ENCODE results near the gene SOX10.
"Not testable (repeated sequence)": the region's sequence is repeated elsewhere in the genome, so short reads cannot be mapped to it uniquely, and the experiment has no call there.

SOX10 gene

GRCh38 chr22:37985751-37986281 is 1.5 kb upstream of the SOX10 start:
- DNase-seq (ENCODE audit: low read depth) = no peak

DNA sequence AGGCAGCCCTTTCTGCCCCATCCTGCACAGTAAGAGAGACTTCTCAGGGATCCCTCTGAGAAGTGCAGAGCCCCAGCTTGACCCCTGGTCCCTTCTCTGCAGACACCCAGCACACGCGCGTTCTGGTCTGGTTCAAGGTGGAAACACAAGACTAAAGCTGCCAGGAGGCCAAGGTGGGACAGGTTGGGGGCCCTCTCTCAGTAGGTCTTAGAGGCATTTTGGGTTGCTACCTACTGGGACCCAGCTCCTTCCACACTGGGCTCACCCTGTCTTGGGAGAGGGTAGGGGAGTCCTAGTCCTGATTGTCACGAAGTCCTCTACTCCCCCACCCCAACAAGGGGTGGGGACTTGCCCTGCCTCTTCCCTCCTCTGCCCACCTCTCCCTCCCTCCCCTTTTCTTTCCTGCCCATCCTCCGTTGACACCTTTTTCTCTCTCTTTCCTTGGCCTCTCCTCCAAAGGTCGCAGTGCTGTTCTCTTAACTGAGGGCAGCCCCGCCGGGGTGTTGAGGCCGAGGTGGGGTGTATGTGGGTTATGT is 763 bp upstream of the SOX10 start:
- no peak for DNase-seq (ENCODE audit: low read depth)

- DNase-seq (ENCODE audit: low read depth) = no peak
These were observed 1.2 kb downstream of the SOX10 start for GRCh38 chr22:37982938-37983859.

GRCh38 chr22:37982151-37982785 is 2.1 kb downstream of the SOX10 start:
- no peak for DNase-seq (ENCODE audit: low read depth)

- no peak for DNase-seq (ENCODE audit: low read depth)
These were observed 2.9 kb downstream of the SOX10 start for GRCh38 chr22:37981282-37982011.

DNA sequence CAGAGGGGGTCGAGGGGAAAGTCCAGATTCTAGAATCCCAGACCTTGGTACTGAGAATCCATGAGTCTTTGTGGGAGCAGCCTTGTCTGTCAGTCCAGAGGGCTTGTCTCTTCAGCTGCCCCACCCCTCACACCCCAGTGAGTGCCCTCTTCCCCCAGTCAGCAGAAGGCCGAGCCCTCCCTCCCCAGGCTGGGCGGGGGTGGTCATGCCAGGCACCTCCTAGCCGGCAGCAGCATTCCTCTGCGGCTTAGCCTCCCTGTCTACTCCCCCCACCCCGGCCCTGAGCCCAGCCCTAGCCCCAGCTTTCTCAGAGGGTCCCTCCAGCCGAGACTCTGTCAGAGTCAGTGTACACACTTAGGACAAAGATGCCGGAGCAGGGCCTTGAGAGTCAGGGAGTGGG is 4.6 kb downstream of the SOX10 start:
- DNase-seq (ENCODE audit: low read depth) = no peak

GRCh38 chr22:37976547-37976946 is 7.8 kb downstream of the SOX10 start:
- no peak for DNase-seq (ENCODE audit: low read depth)

DNA sequence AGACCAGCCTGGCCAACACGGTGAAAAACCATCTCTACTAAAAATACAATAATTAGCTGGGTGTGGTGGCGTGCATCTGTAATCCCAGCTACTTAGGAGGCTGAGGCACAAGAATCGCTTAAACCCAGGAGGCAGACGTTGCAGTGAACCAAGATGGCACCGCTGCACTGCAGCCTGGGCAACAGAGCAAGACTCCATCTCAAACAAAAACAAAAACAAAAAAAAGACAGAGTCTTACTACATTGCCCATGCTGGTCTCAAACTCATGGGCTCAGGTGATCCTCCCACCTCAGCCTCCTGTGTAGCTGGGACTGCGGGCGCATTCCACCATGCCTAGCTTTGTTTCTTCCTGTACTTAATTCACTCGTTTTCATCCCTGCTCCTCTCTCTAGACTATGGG is 8.3 kb downstream of the SOX10 start:
- not testable (repeated sequence) for DNase-seq (ENCODE audit: low read depth)

- no peak for DNase-seq (ENCODE audit: low read depth)
These were observed 9.2 kb downstream of the SOX10 start for GRCh38 chr22:37975153-37975552.

DNA sequence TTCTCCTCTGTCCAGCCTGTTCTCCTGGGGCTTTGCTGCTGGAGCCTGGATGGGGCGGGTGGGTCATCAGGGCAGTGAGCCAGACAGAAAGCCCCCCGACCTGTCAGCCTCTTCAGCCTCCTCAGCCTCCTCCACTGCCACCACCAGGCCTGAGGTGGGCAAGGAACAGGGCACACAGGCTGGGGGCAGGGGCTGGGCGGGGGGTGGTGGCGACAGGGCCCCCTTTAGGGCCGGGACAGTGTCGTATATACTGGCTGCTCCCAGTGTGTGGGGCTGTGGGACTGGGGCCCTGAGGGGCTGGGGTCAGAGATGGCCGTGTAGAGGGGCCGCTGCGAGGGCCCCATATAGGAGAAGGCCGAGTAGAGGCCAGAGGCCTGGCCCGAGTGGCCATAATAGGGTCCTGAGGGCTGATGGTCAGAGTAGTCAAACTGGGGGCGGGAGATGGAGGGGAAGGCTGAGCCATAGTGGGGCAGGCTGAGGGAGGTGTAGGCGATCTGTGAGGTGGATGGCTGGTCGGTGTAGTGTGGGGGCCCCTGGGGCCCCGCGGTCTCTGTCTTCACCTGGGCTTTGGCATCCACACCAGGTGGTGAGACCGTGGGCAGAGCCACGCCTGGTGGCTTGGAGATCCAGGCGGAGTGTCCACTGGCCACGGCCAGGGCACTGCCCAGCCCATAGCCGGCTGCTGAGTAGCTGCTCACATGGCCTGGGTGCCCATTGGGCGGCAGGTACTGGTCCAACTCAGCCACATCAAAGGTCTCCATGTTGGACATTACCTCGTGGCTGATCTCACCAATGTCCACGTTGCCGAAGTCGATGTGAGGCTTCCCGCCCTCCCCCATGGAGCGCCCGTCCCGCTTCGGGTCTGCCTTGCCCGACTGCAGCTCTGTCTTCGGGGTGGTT is 10.8 kb downstream of the SOX10 start:
- DNase-seq (ENCODE audit: low read depth) = no peak

DNA sequence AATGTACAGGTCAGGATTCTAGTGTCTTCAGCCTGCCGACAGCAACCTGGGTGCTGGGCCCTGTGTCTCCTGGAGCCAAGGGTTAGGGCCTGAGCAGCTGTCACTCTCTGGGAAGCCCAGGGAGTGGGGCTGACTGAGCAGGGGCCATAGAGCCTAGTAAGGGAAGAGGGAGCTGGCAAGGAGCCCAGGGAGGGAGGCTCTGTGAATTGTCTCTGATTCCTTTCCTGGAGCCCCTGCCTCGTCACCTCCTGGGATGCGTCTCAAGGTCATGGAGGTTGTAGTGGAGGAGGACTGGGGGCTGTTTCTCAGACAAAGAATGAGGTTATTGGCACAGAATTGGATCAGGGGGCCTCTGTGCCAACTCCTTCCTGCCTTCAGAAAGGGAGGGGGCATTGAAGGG is 11.8 kb downstream of the SOX10 start:
- DNase-seq (ENCODE audit: low read depth) = no peak

DNA sequence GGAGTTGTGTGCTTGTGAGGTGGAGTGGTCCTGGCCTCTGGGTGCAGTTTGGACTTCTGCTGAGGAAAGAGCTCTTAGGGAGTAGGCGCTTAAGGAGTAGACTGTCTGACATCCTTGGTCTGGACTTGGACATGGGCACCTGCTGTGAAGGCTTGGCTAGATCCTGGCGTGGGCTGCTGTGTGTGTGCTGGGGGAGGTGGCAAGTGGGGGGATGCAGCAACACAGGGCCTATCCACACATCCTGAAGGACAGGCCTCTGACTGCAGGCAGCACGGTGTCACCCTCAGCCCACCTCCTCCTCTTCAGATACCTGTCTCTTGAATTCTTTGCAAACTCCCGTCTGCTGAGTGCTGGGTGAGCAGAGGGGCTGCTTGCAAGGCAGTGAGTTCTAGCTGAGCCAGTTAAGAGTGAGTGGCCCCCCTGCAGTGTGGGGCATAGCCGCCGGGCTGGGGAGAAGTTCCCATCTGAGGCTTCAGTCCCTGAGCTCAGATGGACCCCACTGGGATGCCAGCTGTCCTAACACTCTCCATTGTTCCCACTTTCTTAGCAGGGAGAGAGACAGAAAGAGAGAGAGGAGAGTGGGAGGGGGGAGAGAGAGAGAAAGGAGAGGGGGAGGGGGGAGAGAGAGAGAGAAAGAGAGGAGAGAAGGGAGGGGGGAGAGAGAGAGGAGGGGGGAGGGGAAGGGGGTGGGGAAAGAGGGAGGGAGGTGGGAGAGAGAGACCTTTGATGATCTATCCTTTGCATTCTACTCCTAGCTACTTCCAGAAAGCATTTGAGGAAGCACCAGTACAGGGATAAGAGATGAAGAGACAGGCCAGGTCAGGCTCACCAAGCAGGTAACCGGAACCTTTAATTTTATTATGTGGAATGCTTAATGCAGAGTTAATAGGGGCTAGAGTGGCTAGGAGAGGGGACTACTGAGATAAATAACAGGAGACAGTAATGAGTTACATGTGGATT is 12.6 kb downstream of the SOX10 start:
- DNase-seq (ENCODE audit: low read depth) = no peak

DNA sequence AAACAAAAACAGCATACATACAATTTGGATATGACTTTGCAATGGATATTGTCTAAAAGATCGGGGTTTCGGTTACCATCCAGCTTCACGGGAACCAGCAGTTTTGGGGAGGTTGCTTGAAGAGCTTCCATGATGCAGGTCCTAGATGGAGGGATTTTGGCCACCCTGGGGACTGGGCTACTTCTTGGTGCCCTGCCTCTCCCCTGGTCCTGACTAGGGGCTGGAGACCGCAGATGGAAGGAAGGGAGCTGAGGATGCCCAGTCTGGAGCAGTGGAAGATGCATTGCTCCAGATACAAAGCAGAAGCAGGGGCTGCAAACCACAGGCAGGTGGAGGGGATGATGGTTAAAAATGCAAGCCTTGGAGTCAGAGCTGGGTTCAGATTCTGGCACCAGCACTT is 13.5 kb downstream of the SOX10 start:
- DNase-seq (ENCODE audit: low read depth) = no peak

DNA sequence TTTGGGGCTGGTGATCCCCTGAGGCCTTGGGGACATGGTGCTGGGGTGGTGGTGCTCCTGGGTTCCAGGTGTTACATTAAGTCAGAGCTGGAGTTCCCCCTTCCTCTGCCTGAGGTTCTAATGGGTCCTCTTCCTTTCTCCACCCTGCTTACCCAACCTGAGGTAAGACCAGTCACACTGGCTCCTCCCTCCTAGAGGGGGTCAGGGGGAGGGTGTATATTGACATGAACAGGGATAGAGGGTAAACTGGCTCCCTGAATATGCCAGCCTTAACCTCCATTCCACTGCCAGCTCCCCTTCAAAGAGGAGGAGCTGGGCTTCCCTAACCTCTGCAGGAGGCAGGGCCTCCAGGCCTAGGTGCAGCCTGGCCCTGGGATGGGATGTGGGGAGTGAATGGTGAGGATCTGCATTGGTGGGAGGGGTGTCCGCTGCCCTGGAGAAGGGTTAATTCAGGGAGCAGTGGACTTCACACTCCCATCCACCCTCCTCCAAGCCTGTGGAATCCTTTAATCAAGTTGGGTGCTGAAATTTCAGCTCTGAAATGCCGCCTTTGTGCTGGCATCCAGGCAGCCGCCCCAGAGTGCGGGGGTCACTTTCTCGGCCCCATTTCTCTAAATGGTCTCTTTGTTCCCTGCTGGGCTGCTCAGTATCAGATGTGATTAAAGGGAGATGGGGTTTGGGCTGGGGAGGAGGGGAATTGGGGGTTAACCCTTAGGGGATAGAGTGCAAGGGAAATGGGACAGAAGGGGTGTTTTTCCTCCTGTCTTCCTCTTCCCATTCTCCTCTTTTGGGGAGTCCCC is 15.7 kb downstream of the SOX10 start:
- DNase-seq (ENCODE audit: low read depth) = no peak

GRCh38 chr22:37967637-37968451 is 16.5 kb downstream of the SOX10 start:
- DNase-seq (ENCODE audit: low read depth) = no peak

- no peak for DNase-seq (ENCODE audit: low read depth)
These were observed 17.2 kb downstream of the SOX10 start for GRCh38 chr22:37967147-37967546.

- DNase-seq (ENCODE audit: low read depth) = no peak
These were observed 18.3 kb downstream of the SOX10 start for GRCh38 chr22:37965940-37966664.

DNA sequence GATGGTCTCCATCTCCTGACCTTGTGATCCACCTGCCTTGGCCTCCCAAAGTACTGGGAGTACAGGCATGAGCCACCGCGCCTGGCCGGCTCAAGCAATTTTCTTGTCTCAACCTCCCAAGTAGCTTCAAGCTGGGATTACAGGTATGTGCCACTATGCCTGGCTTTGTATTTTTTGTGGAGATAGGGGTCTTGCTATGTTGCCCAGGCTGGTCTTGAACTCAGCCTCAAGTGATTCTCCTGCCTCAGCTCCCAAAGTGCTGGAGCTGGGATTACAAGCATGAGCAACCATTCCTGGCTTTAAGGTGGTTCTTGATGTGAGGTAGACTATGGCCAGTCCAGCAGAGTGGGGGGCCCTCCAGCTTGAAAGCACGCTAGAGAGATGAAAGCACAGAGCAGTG is 23.3 kb downstream of the SOX10 start:
- DNase-seq (ENCODE audit: low read depth) = no peak

Data from activated T-cell treated with anti-CD3 and anti-CD28 coated beads for 1 hour (primary cell).